Fibroblast of lung (primary cell): ENCODE data around the gene SH3GL1. TPM values are rescaled to one million over a fixed set of nuclear protein-coding genes. Genes with fewer than 3 reads are reported as not detected.

ENCODE experiments used
- DNase-seq, 2 donors: peaks; one replicate each; pipeline versions ENCODE4 v3.0.0 to v3.0.0-alpha.2; 2010; ENCODE audit warnings: low read depth in 2 of 2
- H2AFZ ChIP-seq: 2 replicates; pipeline ENCODE4 v1.5.1; 2012; ENCODE audit warnings: low read length, control low read depth, inconsistent platforms
- H3K27ac ChIP-seq: 2 replicates; pipeline ENCODE4 v1.5.1; 2011; ENCODE audit warnings: low read length, control low read depth; ENCODE audit not compliant: insufficient read depth
- H3K27me3 ChIP-seq: 2 replicates; pipeline ENCODE4 v1.5.1; 2011; ENCODE audit warnings: mild to moderate bottlenecking, low read length; ENCODE audit not compliant: control insufficient read depth, insufficient read depth
- H3K36me3 ChIP-seq: 2 replicates; pipeline ENCODE4 v1.5.1; 2011; ENCODE audit warnings: low read length; ENCODE audit not compliant: control insufficient read depth, insufficient read depth
- H3K4me1 ChIP-seq: 2 replicates; pipeline ENCODE4 v1.5.1; 2011; ENCODE audit warnings: low read length; ENCODE audit not compliant: control insufficient read depth, insufficient read depth; ENCODE audit errors: extremely low read depth
- H3K4me2 ChIP-seq: 2 replicates; pipeline ENCODE4 v1.5.1; 2011; ENCODE audit warnings: low read length, control low read depth; ENCODE audit not compliant: insufficient read depth; ENCODE audit errors: extremely low read depth
- H3K4me3 ChIP-seq, 4 experiments: fragments of 200-600 bp in 1 of 4; sonication (generic) in 1 of 4; replicated peaks in 1 of 4; 2 replicates each; pipeline ENCODE4 v1.5.1; 2011 to 2016; ENCODE audit warnings: low read length in 4 of 4, low read depth in 3 of 4, mild to moderate bottlenecking in 3 of 4, control low read depth in 2 of 4, inconsistent platforms in 1 of 4, mixed read lengths in 1 of 4; ENCODE audit not compliant: insufficient read depth in 1 of 4; ENCODE audit errors: control extremely low read depth in 1 of 4
- H3K79me2 ChIP-seq: 2 replicates; pipeline ENCODE4 v1.5.1; 2012; ENCODE audit warnings: mild to moderate bottlenecking, low read length, inconsistent platforms; ENCODE audit not compliant: control insufficient read depth, insufficient read depth
- H3K9ac ChIP-seq: 2 replicates; pipeline ENCODE4 v1.5.1; 2011; ENCODE audit warnings: mild to moderate bottlenecking, low read length, control low read depth; ENCODE audit not compliant: insufficient read depth
- H3K9me3 ChIP-seq: 2 replicates; pipeline ENCODE4 v1.5.1; 2012; ENCODE audit warnings: low read depth, low read length; ENCODE audit not compliant: control insufficient read depth, insufficient read depth
- H4K20me1 ChIP-seq: 2 replicates; pipeline ENCODE4 v1.5.1; 2011; ENCODE audit warnings: low read length; ENCODE audit not compliant: control insufficient read depth, insufficient read depth; ENCODE audit errors: extremely low read depth
- CTCF ChIP-seq, 2 donors: IDR thresholded peaks in 1 of 2; conservative IDR thresholded peaks in 1 of 2; 1 replicate in 1 of 2; 2 replicates in 1 of 2; pipeline ENCODE4 v1.5.1; 2011 to 2012; ENCODE audit warnings: low read length in 2 of 2, control low read depth in 1 of 2, inconsistent platforms in 1 of 2, low read depth in 1 of 2, mild to moderate bottlenecking in 1 of 2
- EZH2 ChIP-seq: IDR thresholded peaks from 2 replicates; pipeline ENCODE4 v1.5.1; 2012; ENCODE audit warnings: low read length, control low read depth, mild to moderate bottlenecking; ENCODE audit errors: missing control alignments
- polyA plus RNA-seq, 2 donors: library from polyadenylated mRNA; depleted of rRNA in 1 of 2; stranded (reverse) in 1 of 2; unstranded in 1 of 2; fragments of >200 nt; gene quantifications; 2 replicates each; pipeline ENCODE4 v1.2.1, GENCODE V29; 2011 to 2012; ENCODE audit warnings: missing spikeins in 1 of 2
- total RNA-seq: library from RNA; depleted of rRNA; stranded (reverse); fragments of >200 nt; gene quantifications from 2 replicates; pipeline ENCODE4 v1.2.1, GENCODE V29; 2014

SH3GL1 gene
- total and polyA plus RNA-seq, 2 donors (not counting 1 experiment from before 2014, with no cell fraction given) = 23.9 to 44.9 TPM

GRCh38 chr19:4405977-4406376, 5.6 kb upstream of the SH3GL1 start:
- no peaks in the 10 kb centered on the region for H3K9me3 ChIP-seq
- no peak overlapping the region for H3K9ac ChIP-seq
- H2AFZ ChIP-seq = no peak overlapping the region
- peaks cover 5% of the 10 kb centered on the region for H3K4me1 ChIP-seq
- no peak overlapping the region for H3K27ac ChIP-seq
- TF ChIP-seq CTCF (conservative IDR thresholded peaks at IDR 0.05 in 1 of 2, IDR thresholded peaks at IDR 0.05 in 1 of 2; ENCODE audit: low read depth in 1 of 2, low read length in 2 of 2) (no peak), EZH2 (no peak)
- H3K4me2 ChIP-seq = no peak overlapping the region
- H4K20me1 ChIP-seq = no peaks in the 10 kb centered on the region
- no peak for DNase-seq
- H3K79me2 ChIP-seq = peaks cover 43% of the 10 kb centered on the region
- H3K4me3 ChIP-seq = no peak overlapping the region
- H3K36me3 ChIP-seq = peaks cover 3% of the 10 kb centered on the region
- no peaks in the 10 kb centered on the region for H3K27me3 ChIP-seq

GRCh38 chr19:4403005-4403761, 2.8 kb upstream of the SH3GL1 start:
- Histone ChIP-seq H3K27me3 (no peaks in the 10 kb centered on the region), H3K27ac (peak overlapping the region; percentile 86), H2AFZ (peak overlapping the region; percentile 69), H3K79me2 (peaks cover 62% of the 10 kb centered on the region), H3K4me1 (peaks cover 5% of the 10 kb centered on the region), H3K9ac (peak overlapping the region; percentile 79), H3K4me2 (peak overlapping the region; percentile 99), H3K36me3 (no peaks in the 10 kb centered on the region), H3K9me3 (no peaks in the 10 kb centered on the region), H4K20me1 (no peaks in the 10 kb centered on the region), H3K4me3 (peak overlapping the region; percentile 58 to 96 (median 86))
- TF ChIP-seq CTCF (conservative IDR thresholded peaks at IDR 0.05 in 1 of 2, IDR thresholded peaks at IDR 0.05 in 1 of 2; ENCODE audit: low read depth in 1 of 2, low read length in 2 of 2) (no peak), EZH2 (no peak)
- no peak for DNase-seq

GRCh38 chr19:4402171-4403004, 2.0 kb upstream of the SH3GL1 start, which contains the start of gene CHAF1A:
CHAF1A (plus strand) TSS chr19:4402640; CDS start chr19:4402763, 123 bp downstream.
- H4K20me1 ChIP-seq = no peaks in the 10 kb centered on the region
- H3K36me3 ChIP-seq = no peaks in the 10 kb centered on the region
- H3K4me2 ChIP-seq = peak within 1 kb of the TSS; percentile 99
- peaks cover 70% of the 10 kb centered on the region for H3K79me2 ChIP-seq
- peaks cover 6% of the 10 kb centered on the region for H3K4me1 ChIP-seq
- DNase-seq = peak; percentile 100
- TF ChIP-seq CTCF (conservative IDR thresholded peaks at IDR 0.05 in 1 of 2, IDR thresholded peaks at IDR 0.05 in 1 of 2; ENCODE audit: low read depth in 1 of 2, low read length in 2 of 2) (no peak), EZH2 (no peak)
- H3K4me3 ChIP-seq = peak within 1 kb of the TSS; percentile 81 to 96 (median 86)
- peak within 1 kb of the TSS; percentile 86 for H3K27ac ChIP-seq
- peak within 1 kb of the TSS; percentile 69 for H2AFZ ChIP-seq
- peak within 1 kb of the TSS; percentile 79 for H3K9ac ChIP-seq
- no peaks in the 10 kb centered on the region for H3K27me3 ChIP-seq
- no peaks in the 10 kb centered on the region for H3K9me3 ChIP-seq
